LoVo (cell line): ENCODE results near the gene ETS2.
A peak's percentile ranks its signal among the peaks of the same experiment; 100 is the strongest.
"Not testable (repeated sequence)": the region's sequence is repeated elsewhere in the genome, so short reads cannot be mapped to it uniquely, and the experiment has no call there.

ENCODE experiments used
- DNase-seq: peaks from one replicate; pipeline ENCODE4 v3.0.0-alpha.2; 2016; ENCODE audit warnings: low spot score

The ETS2 gene

DNA sequence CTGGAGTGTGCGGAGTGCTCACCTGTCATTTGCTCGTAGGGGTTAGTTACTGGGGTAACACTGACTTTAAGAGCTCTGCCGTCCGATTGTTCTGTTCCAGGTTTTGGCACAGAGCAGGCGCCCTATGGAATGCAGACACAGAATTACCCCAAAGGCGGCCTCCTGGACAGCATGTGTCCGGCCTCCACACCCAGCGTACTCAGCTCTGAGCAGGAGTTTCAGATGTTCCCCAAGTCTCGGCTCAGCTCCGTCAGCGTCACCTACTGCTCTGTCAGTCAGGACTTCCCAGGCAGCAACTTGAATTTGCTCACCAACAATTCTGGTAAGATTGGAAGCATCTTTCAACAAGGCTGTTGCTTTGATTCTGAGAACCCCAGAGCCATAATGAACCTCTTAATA is 12.6 kb downstream of the ETS2 start:
- DNase-seq = no peak

- DNase-seq = no peak
These were observed 13.5 kb downstream of the ETS2 start for GRCh38 chr21:38819051-38819718.

DNA sequence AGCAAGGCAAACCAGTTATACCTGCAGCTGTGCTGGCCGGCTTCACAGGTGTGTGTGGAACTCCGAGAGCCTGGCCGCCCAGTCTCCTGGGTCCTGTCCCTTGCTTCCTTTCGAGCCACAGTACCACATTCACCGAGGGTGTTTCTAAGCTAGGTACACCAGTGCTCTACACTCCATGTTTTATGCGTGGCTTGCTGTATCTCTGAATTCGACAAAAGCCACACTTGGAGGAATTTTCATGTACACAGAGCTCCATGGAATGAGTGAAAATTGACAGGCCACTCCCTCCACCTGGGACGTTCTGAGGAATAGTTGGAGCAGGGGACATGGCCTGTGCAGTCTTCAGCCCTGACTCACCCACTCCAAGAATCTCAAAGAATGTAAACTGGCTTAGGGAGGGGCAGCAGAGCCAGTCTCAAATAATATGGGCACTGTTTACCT is 14.0 kb downstream of the ETS2 start:
- peak; percentile 85 for DNase-seq

DNA sequence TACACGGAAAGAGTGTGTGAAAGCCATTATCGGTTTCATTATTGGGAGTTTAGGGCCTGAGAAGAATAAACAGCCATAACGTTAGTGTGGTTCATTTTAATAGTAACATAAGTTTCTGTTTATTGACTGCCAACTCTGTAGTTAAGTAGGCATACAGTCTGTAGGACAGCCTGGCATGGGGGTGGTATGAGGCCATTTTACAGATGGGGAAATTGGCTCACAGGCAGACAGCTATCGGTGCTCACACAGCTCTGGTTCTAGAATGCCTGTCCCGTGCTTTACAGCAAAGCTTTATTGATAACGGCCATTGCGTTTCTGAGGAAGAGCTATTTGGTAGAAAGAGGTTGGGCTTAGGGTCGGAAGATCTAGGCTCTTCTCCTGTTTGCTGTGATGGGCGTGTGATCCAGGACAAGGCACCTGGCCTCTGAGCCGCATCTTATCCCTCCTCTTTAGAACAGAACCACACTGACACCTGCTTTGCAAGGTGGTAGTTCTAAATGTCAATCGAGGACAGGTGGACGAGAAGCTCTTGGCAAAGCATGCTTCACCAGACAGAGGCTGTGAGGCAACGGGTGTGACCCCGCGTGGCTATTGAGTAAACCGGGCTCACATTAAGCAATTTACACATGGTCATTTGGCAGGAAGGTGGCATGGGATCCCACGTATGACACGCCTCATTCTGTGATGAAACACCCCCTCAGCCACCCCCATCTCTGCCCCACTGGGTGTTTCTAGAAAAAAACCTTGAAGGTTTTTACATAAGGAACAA is 14.9 kb downstream of the ETS2 start:
- no peak for DNase-seq

DNA sequence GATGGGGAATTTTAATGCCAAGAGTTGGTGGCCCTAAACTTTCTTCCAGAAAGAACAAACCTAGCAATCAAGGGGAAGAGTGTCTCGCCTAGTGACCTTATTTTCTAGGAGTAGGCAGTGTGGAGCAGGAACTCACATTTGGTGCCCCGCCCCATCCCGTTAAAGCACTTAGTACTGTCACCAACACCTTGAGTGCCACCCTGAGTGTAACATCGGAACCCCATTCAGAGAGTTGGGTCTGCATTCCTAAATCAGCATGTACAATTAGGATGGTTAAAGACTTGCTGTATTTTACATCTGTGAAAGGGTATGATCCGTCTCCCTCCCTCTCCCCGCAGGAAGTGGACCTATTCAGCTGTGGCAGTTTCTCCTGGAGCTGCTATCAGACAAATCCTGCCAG is 15.5 kb downstream of the ETS2 start:
- DNase-seq = no peak

DNA sequence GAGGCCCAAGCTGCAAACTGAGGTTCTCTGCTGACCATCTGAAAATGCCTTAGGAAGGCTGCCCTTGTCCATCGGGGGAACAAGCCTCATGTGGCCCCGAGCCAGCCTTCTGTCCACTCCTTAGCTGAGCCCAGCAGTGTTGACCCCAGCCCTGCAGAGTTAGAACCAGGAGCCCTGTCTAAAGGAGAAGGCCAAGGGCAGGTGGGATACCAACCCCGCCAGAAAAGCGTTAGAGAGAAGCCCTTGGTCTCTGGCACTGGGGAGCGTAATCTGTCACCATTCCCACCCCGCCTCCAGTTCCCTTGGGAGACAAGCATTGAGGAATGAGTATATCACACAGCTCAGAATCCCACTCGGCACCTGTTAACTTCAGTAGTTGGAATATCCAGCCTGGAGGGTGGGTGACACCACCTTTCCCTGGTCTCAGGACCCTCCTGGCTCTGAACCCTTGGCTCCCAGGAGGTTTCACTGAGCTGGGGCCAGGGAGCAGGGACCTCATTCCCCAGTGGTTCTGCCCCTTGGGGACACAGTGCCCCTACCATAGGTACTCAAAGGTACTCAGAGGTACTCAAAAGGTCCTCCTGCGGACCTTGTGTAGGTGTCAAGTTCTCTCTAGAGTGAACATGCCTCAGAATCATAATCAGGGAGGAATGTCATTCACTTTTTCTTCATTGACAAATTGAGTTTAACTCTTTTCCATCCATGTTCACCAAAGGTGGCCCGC is 16.4 kb downstream of the ETS2 start:
- DNase-seq = no peak

GRCh38 chr21:38822778-38823238 is 17.1 kb downstream of the ETS2 start:
- no peak for DNase-seq

DNA sequence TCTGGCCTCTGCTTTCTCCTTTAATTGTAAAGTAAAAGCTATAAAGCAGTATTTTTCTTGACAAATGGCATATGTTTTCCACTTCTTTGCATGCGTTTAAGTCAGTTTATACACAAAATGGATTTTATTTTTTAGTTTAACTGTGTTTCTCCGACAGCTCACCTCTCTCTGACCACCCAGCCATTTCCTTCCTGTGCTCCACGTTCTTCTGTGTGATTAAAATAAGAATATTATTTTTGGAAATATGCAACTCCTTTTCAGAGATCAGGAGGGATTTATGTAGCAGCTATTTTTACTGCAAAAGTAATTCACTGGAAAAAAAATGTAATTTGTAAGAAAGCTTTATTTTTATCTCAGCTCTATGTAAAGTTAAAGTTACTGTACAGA is 18.0 kb downstream of the ETS2 start:
- no peak for DNase-seq

GRCh38 chr21:38824124-38824822 is 18.5 kb downstream of the ETS2 start:
- no peak for DNase-seq

GRCh38 chr21:38825269-38825668 is 19.5 kb downstream of the ETS2 start:
- no peak for DNase-seq

DNA sequence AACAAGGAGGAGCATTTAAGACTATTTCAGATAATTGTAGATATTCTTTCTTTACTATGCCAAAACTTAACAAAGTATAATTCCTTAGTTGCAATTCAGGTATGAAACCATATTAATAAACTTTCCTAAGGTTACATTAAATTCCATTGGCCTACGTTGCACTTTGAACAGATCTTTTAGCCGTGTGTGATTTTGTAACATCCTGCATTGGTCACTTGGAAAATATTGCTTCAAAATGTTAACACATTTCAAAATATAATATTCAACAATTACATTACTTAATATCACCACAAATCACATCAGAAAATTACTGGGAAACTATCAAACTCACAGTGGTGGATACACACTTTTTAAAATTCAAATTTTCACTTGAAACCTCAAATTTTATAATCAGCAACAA is 20.2 kb downstream of the ETS2 start:
- DNase-seq = no peak

DNA sequence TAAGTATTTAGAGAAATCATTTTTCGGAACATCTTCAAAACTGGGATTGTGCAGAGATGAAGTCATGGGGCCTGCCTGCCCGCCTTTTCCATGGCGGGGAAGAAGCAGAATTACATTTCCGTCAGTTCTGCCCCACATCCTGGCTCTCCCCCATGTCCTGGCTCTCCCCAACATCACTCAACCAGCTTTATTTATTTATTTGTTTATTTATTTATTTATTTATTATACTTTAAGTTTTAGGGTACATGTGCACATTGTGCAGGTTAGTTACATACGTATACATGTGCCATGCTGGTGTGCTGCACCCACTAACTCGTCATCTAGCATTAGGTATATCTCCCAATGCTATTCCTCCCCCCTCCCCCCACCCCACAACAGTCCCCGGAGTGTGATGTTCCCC is 22.4 kb downstream of the ETS2 start:
- not testable (repeated sequence) for DNase-seq

- no peak for DNase-seq
These were observed 25.2 kb downstream of the ETS2 start for GRCh38 chr21:38830671-38831525.

DNA sequence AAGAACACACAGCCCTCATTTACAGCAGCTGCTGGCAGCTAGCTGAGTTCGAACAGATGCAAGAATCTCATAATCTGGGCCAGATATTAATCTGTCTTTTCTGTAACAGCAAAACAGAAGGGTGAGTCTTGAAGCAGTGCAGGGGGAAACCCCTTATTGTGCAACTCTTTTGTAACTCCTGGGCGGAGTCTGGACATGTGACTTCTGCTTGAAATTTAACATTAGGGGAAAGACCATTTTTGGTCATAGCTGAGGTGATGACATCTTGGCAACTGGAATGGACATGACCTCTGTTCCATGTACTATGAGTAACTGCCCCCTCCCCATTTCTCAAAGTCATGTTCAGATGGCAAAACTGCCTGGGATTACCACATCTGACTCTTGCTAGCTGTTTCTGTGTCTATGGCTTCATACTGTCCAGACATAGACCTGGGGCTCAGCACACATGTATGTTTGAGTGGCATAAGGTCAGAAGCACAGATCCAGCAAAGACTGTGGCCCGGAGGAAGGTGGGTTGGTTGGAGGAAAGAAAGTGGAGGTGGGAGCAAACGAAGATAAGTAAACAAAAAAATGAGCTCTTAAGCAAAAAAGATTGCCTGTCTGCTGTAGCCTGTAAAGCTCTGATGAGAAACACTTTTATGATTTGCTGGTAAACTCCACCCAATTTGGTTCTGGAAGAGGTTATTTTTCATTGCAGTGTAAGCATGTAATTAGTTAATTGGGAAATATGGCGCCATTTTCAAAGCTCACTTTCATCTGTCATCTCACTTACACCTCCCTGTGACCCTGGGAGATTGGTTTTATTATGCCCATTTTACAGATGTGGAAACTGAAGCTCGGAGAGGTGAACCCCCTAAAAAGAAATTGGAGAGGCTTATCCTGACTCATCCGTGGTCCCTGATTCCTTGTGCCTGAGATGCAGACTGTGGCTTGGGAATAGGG is 26.1 kb downstream of the ETS2 start:
- peak; percentile 33 for DNase-seq

DNA sequence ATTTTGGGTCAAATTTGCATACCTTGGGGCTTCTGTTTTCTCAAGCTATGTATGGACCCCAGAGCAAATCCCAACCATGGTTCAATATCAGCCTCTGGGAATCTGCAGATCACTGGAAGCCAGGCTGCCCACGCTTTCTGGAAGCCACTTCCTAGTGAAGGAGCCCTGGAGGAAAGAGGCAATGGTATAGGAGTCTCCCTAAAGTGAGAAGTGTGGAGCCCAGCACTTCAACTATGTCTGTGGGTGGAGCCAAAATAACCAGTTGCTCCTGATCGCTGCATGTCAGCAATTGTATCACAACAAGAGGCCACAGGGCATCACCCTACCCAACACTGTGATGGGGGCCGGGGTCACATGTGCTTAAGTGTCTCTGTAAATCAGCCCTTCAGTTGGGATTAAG is 26.9 kb downstream of the ETS2 start:
- no peak for DNase-seq

GRCh38 chr21:38833117-38833516 is 27.4 kb downstream of the ETS2 start:
- no peak for DNase-seq

DNA sequence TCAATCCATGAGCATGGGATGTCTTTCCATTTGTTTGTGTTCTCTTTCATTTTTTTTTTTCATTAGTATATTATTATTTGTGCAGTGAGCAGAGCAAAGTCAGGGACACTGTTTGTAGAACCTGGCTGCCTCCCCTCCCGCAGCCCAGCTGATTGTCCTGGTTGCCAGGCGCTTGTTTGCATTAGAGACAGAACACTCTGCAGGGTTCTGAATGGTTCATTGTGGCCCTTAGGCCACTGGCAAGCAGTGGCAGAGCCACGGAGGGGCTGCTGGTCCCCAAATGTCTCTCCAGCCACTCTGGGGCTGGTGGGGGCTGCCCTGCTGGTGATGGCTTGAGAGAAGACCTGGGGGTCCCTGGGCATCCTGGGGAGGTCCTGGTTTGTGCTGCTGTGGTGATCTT is 29.0 kb downstream of the ETS2 start:
- no peak for DNase-seq

DNA sequence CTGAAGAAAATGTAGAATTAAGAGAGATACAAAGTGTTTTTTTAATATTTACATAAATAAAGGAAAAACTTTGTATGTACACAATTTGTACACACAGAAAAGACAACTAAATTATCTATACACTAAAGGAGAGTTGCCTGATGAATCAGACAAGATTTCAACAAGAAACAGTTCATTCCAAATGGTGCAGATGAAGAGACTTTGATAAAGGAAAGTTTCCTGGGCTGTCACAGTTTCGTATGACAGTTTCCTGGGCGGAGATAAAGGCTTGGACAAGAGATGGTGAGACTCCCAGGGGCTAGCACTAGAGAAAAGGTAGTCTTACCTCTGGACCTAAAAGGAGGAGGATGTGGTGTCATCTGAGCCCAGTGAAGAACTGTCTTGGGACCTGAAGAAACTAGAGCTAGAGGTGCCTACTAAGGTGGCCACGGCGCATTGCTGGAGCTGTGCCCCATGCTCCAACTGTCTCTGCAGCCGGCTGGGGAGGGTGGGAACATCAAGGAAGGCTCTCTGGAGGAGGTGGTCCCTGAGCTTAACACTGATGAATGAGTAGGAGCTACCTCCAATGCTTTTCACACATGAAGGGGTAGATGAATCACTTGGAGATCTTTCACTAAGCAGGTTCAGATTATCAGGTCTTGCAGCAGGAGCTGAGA is 32.2 kb downstream of the ETS2 start:
- no peak for DNase-seq

DNA sequence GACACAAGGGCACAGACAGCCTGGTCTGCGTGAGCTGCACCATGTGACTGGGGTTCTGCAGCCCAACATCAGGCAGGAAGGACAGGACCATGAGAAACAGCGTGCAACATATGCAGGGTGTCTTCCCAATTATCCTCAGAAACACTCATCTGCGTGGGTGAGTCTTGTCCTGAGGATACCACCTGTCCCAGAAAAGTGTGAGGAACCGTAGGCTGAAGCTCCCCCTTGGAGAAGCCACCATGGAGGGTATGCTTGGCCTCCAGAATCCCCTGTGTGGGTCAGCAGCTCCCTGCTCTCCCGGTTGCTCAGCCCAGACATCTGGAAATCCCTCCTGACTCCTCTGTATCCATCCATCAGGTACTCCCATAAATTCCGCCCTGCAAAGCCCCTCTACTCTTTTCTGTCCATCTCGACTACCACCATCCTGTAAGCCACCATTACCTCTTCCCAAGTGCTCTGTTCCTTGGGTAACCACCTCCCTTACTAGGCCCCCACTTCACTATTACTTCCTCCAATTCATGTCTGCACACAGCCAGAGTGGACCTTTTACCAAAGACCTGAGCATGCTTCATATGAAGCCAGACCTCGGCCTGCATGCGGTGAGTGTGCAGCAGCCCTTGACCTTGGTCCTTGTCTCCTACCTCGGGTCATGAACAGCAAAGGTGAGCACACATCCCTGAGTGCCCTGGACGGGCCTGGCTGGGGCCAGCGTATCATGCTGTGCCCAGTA is 33.0 kb downstream of the ETS2 start:
- DNase-seq = no peak
